Hepatocyte (in vitro differentiated cells): Measurements from ENCODE around the gene UBL3. TPM values are rescaled to one million over a fixed set of nuclear protein-coding genes. Genes with fewer than 3 reads are reported as not detected.

Experiments used
- DNase-seq: peaks from one replicate; pipeline ENCODE4 v3.0.0-alpha.2; 2016; ENCODE audit warnings: low spot score
- H2AFZ ChIP-seq: fragments of 200-600 bp; sonication (generic); 2 replicates; pipeline ENCODE4 v1.6.0; 2016; ENCODE audit warnings: antibody characterized with exemption, mild to moderate bottlenecking
- H3K27ac ChIP-seq: fragments of 200-600 bp; sonication (generic); 2 replicates; pipeline ENCODE4 v1.5.1; 2016; ENCODE audit warnings: mild to moderate bottlenecking
- H3K27me3 ChIP-seq: fragments of 200-600 bp; sonication (generic); 2 replicates; pipeline ENCODE4 v1.6.1; 2016
- H3K36me3 ChIP-seq: fragments of 200-600 bp; sonication (generic); replicated peaks from 2 replicates; pipeline ENCODE4 v1.5.1; 2016; ENCODE audit warnings: low read depth; ENCODE audit not compliant: insufficient read depth
- H3K4me1 ChIP-seq: fragments of 200-600 bp; sonication (generic); 2 replicates; pipeline ENCODE4 v1.5.1; 2016; ENCODE audit warnings: mild to moderate bottlenecking, moderate library complexity; ENCODE audit not compliant: insufficient read depth
- H3K4me2 ChIP-seq: fragments of 200-600 bp; sonication (generic); 2 replicates; pipeline ENCODE4 v1.6.0; 2016
- H3K4me3 ChIP-seq: fragments of 200-600 bp; sonication (generic); 2 replicates; pipeline ENCODE4 v1.5.1; 2016; ENCODE audit warnings: mild to moderate bottlenecking
- H3K79me2 ChIP-seq: fragments of 200-600 bp; sonication (generic); 2 replicates; pipeline ENCODE4 v1.6.0; 2017; ENCODE audit warnings: mild to moderate bottlenecking
- H3K9me2 ChIP-seq: fragments of 200-600 bp; sonication (generic); replicated peaks from 2 replicates; pipeline ENCODE4 v1.6.0; 2017; ENCODE audit warnings: mild to moderate bottlenecking; ENCODE audit not compliant: insufficient read depth
- H3K9me3 ChIP-seq: fragments of 200-600 bp; sonication (generic); 2 replicates; pipeline ENCODE4 v1.5.1; 2016; ENCODE audit warnings: low read depth, mild to moderate bottlenecking
- H4K20me1 ChIP-seq: fragments of 200-600 bp; sonication (generic); 2 replicates; pipeline ENCODE4 v1.6.0; 2016; ENCODE audit warnings: mild to moderate bottlenecking; ENCODE audit not compliant: insufficient read depth, poor library complexity, severe bottlenecking
- CTCF ChIP-seq: fragments of 200-600 bp; sonication (generic); IDR thresholded peaks from 2 replicates; pipeline ENCODE4 v1.5.1; 2016; ENCODE audit warnings: antibody characterized with exemption, mild to moderate bottlenecking; ENCODE audit not compliant: poor library complexity
- EZH2 ChIP-seq: fragments of 200-600 bp; sonication (generic); IDR thresholded peaks from 2 replicates; pipeline ENCODE4 v1.6.1; 2016; ENCODE audit warnings: antibody characterized with exemption, mild to moderate bottlenecking, borderline replicate concordance
- EZH2phosphoT487 ChIP-seq: fragments of 200-600 bp; sonication (generic); IDR thresholded peaks from one replicate; pipeline ENCODE4 v1.6.1; 2018; ENCODE audit warnings: antibody characterized with exemption, mild to moderate bottlenecking, low read depth, moderate library complexity; ENCODE audit not compliant: unreplicated experiment, severe bottlenecking
- WGBS: methylation state at CpG from one replicate; pipeline ENCODE4 v1.1.6; 2016; ENCODE audit warnings: low lambda C conversion rate; ENCODE audit errors: missing lambda C conversion rate; 5-methylcytosine and 5-hydroxymethylcytosine counted together
- polyA plus RNA-seq: library from polyadenylated mRNA; unstranded; fragments of >200 nt; fragmentation: Nextera tagmentation; extraction: Ambion mirVana; gene quantifications from 2 replicates; pipeline ENCODE4 v1.2.1, GENCODE V29; 2016
- total RNA-seq: library from RNA; depleted of rRNA; stranded (reverse); fragments of >200 nt; gene quantifications from 2 replicates; pipeline ENCODE4 v1.2.3, GENCODE V29; 2014

Gene UBL3
- total and polyA plus RNA-seq, 2 experiments from 2014 or later: 27.7 to 58.6 TPM

DNA sequence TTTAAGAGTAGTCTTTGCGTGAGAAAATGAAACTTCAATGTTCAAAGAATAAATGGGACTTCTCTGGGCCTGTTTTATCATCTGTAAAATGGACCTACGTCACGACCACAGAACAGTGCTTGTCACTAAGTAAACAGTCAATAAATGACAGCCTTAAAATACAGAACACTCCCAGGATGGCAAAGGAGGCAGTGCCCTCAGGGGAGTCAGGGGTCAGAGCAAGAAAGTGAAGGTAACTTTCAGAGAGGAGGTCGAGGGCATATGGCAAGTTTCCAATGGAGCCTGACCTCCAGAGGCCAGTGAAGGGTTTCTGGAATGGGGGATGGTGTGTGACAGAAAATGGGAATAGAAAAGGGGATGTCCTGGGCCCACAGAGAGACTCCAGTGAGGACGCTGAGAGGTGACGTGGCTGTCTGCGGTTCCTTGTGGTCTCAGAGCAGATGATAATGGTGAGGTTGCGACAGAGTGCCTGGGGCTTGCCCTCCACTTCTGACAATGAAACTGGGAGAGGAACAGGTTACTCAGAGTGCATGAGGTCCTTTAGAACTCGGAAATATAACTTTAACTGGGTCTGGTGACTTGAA, 91.8 kb downstream of the UBL3 start:
- Histone ChIP-seq H3K27me3 (no peaks in the 10 kb centered on the region), H3K36me3 (no peaks in the 10 kb centered on the region), H2AFZ (no peak overlapping the region), H3K27ac (no peak overlapping the region), H4K20me1 (no peaks in the 10 kb centered on the region), H3K9me3 (no peaks in the 10 kb centered on the region), H3K4me1 (no peaks in the 10 kb centered on the region), H3K79me2 (no peaks in the 10 kb centered on the region), H3K9me2 (no peaks in the 10 kb centered on the region), H3K4me2 (no peak overlapping the region), H3K4me3 (no peak overlapping the region)
- DNase-seq: no peak
- 75% methylated on average over 9 of the region's 9 CpGs for WGBS
- TF ChIP-seq EZH2phosphoT487: no peak
- TF ChIP-seq CTCF: no peak
- no peak for TF ChIP-seq EZH2

DNA sequence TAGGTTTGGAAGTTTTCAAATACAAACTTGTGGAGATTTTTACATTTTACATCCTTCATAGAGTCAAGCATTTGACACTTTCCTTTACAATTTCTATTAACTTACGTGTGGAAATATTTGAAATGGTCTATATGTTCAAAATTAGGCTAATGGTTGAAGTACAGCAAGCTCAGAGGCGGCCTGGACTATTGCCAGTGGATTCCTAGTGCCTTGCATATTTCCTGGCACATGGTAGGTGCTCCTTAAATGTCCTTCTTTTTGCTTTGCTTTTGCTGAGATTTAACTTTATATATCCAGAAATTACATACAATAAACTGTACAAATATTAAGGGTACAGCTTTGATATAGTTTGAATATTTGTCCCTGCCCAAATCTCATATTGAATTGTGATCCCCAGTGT, 93.9 kb downstream of the UBL3 start:
- Histone ChIP-seq H3K27me3 (no peaks in the 10 kb centered on the region), H3K4me2 (no peak overlapping the region), H3K9me2 (no peaks in the 10 kb centered on the region), H3K79me2 (no peaks in the 10 kb centered on the region), H3K4me1 (no peaks in the 10 kb centered on the region), H2AFZ (no peak overlapping the region), H4K20me1 (no peaks in the 10 kb centered on the region), H3K4me3 (no peak overlapping the region), H3K36me3 (no peaks in the 10 kb centered on the region), H3K9me3 (no peaks in the 10 kb centered on the region), H3K27ac (no peak overlapping the region)
- 86% methylated on average over 2 of the region's 2 CpGs for whole genome bisulfite sequencing
- TF ChIP-seq EZH2: no peak
- TF ChIP-seq EZH2phosphoT487: no peak
- TF ChIP-seq CTCF: no peak
- no peak for DNase-seq

DNA sequence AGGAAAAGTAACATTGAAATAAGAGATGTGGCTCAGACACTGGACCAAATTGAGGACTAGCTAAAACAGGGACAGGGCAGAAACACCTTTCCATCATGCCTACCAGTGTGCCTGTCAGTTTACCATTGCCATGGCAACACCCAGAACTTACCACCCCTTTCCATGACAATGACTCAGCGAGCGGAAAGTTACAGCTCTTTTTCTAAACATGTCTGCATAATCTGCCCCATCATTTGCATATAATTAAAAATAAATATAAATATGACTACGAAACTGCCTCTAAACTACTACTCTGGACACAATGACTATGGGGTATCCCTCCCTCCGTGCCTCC, 96.0 kb downstream of the UBL3 start:
- WGBS: 88% methylated on average over 4 of the region's 4 CpGs
- no peak for DNase-seq
- H2AFZ ChIP-seq: no peak overlapping the region
- no peak overlapping the region for H3K4me2 ChIP-seq
- H3K9me3 ChIP-seq: no peaks in the 10 kb centered on the region
- no peak overlapping the region for H3K27ac ChIP-seq
- no peaks in the 10 kb centered on the region for H3K27me3 ChIP-seq
- no peaks in the 10 kb centered on the region for H3K36me3 ChIP-seq
- no peaks in the 10 kb centered on the region for H3K4me1 ChIP-seq
- no peaks in the 10 kb centered on the region for H3K9me2 ChIP-seq
- no peak overlapping the region for H3K4me3 ChIP-seq
- H3K79me2 ChIP-seq: no peaks in the 10 kb centered on the region
- no peak for TF ChIP-seq EZH2
- TF ChIP-seq EZH2phosphoT487: no peak
- TF ChIP-seq CTCF: no peak
- no peaks in the 10 kb centered on the region for H4K20me1 ChIP-seq
